ENCODE measurements around the gene TNFAIP8L1. TPM values are rescaled to one million over a fixed set of nuclear protein-coding genes. Genes with fewer than 3 reads are reported as not detected.

TNFAIP8L1 gene
- total RNA-seq, 1 experiment from 2014 or later = 17.8 TPM

- BruUV-seq (replicated peaks) = no TSS peak
- H2AFZ ChIP-seq = no peak overlapping the region
- peaks cover 5% of the 10 kb centered on the region; the same call in 1 of the 2 replicates for H3F3A ChIP-seq (ENCODE audit: insufficient read depth, low read depth)
- TF ChIP-seq EZH2 (IDR thresholded peaks at IDR 0.05; ENCODE audit: low read depth) = no peak
- TF ChIP-seq CTCF (conservative IDR thresholded peaks at IDR 0.05) = no peak
- H3K4me2 ChIP-seq = no peak overlapping the region
- no peak overlapping the region for H3K27ac ChIP-seq
- H3K9me2 ChIP-seq (ENCODE audit: insufficient read depth) = no peaks in the 10 kb centered on the region
- ChIA-PET CTCF (no interaction called here), POLR2A (ENCODE audit: unreplicated experiment) (interaction anchor here (0.7 kb wide), 1 partner anchor 295 kb away, joined by 4 read pairs; the partner anchor contains the start of gene KDM4B)
- no peak for DNase-seq
- peaks cover 7% of the 10 kb centered on the region; the same call in 1 of the 2 replicates for H3K79me2 ChIP-seq (ENCODE audit: low read depth)
- no peaks in the 10 kb centered on the region for H4K20me1 ChIP-seq (ENCODE audit: insufficient read depth)
- intact Hi-C loops (cut with micrococcal nuclease; ENCODE audit: unreplicated experiment) = no loop called here
- no peak overlapping the region for H3K4me3 ChIP-seq
- H3K27me3 ChIP-seq (ENCODE audit: insufficient read depth, low read depth) = no peaks in the 10 kb centered on the region
- no peaks in the 10 kb centered on the region for H3K4me1 ChIP-seq (replicated peaks; ENCODE audit: insufficient read depth)
- no peaks in the 10 kb centered on the region for H3K9me3 ChIP-seq (ENCODE audit: insufficient read depth, low read depth)
- H3K36me3 ChIP-seq (ENCODE audit: low read depth) = no peaks in the 10 kb centered on the region
Measured at GRCh38 chr19:4673216-4673615, 33.9 kb downstream of the TNFAIP8L1 start.

- Histone ChIP-seq H3K36me3 (ENCODE audit: low read depth) (no peaks in the 10 kb centered on the region), H3F3A (ENCODE audit: insufficient read depth, low read depth) (peaks cover 5% of the 10 kb centered on the region; the same call in 1 of the 2 replicates), H4K20me1 (ENCODE audit: insufficient read depth) (no peaks in the 10 kb centered on the region), H3K4me3 (no peak overlapping the region), H3K27ac (no peak overlapping the region), H3K4me1 (replicated peaks; ENCODE audit: insufficient read depth) (no peaks in the 10 kb centered on the region), H3K9me3 (ENCODE audit: insufficient read depth, low read depth) (no peaks in the 10 kb centered on the region), H2AFZ (no peak overlapping the region), H3K9me2 (ENCODE audit: insufficient read depth) (no peaks in the 10 kb centered on the region), H3K79me2 (ENCODE audit: low read depth) (peaks cover 7% of the 10 kb centered on the region; the same call in 1 of the 2 replicates), H3K4me2 (no peak overlapping the region), H3K27me3 (ENCODE audit: insufficient read depth, low read depth) (no peaks in the 10 kb centered on the region)
- no peak for DNase-seq
- no peak for TF ChIP-seq EZH2 (IDR thresholded peaks at IDR 0.05; ENCODE audit: low read depth)
- POLR2A ChIA-PET (ENCODE audit: unreplicated experiment) = no interaction called here
- CTCF ChIA-PET = no interaction called here
- BruUV-seq (replicated peaks) = no TSS peak
- intact Hi-C loops (cut with micrococcal nuclease; ENCODE audit: unreplicated experiment) = no loop called here
Measured at GRCh38 chr19:4673726-4674125, 34.4 kb downstream of the TNFAIP8L1 start.

GRCh38 chr19:4675346-4675745, 36.0 kb downstream of the TNFAIP8L1 start:
- Histone ChIP-seq H3F3A (ENCODE audit: insufficient read depth, low read depth) (peaks cover 5% of the 10 kb centered on the region; the same call in 1 of the 2 replicates), H4K20me1 (ENCODE audit: insufficient read depth) (no peaks in the 10 kb centered on the region), H3K36me3 (ENCODE audit: low read depth) (no peaks in the 10 kb centered on the region), H3K4me3 (no peak overlapping the region), H3K79me2 (ENCODE audit: low read depth) (no peaks in the 10 kb centered on the region), H2AFZ (no peak overlapping the region), H3K9me2 (ENCODE audit: insufficient read depth) (no peaks in the 10 kb centered on the region), H3K9me3 (ENCODE audit: insufficient read depth, low read depth) (no peaks in the 10 kb centered on the region), H3K4me2 (no peak overlapping the region), H3K27ac (no peak overlapping the region), H3K27me3 (ENCODE audit: insufficient read depth, low read depth) (no peaks in the 10 kb centered on the region), H3K4me1 (replicated peaks; ENCODE audit: insufficient read depth) (no peaks in the 10 kb centered on the region)
- POLR2A ChIA-PET (ENCODE audit: unreplicated experiment) = no interaction called here
- intact Hi-C loops (cut with micrococcal nuclease; ENCODE audit: unreplicated experiment) = no loop called here
- CTCF ChIA-PET = no interaction called here
- no peak for TF ChIP-seq CTCF (conservative IDR thresholded peaks at IDR 0.05)
- no peak for TF ChIP-seq EZH2 (IDR thresholded peaks at IDR 0.05; ENCODE audit: low read depth)
- no peak for DNase-seq
- BruUV-seq (replicated peaks) = TSS peak; percentile 70
